Body of pancreas (tissue), 4 donors: Measurements from ENCODE around the gene PTGS1. TPM values are rescaled to one million over a fixed set of nuclear protein-coding genes. Genes with fewer than 3 reads are reported as not detected.
A peak's percentile ranks its signal among the peaks of the same experiment; 100 is the strongest.

Experiments used
- ATAC-seq: fragments of 150-250 bp; one replicate; pipeline ENCODE4 v1.9.1; 2016
- DNase-seq, 4 donors: peaks; one replicate each; pipeline ENCODE4 v3.0.0-alpha.2; 2019
- H3K27ac ChIP-seq, 4 donors: fragments of 200-600 bp; sonication (generic); 1 replicate in 3 of 4; 2 replicates in 1 of 4; pipeline versions ENCODE4 v1.5.1 to v1.6.1; 2016 to 2019; ENCODE audit warnings: mild to moderate bottlenecking in 1 of 4, mixed read lengths in 1 of 4, moderate library complexity in 1 of 4
- H3K27me3 ChIP-seq, 2 donors: fragments of 200-600 bp; sonication (generic); one replicate each; pipeline ENCODE4 v1.6.0; 2016; ENCODE audit warnings: mild to moderate bottlenecking in 1 of 2
- H3K36me3 ChIP-seq, 2 donors: fragments of 200-600 bp; sonication (generic); replicated peaks in 1 of 2; 2 replicates each; pipeline ENCODE4 v1.5.1; 2016; ENCODE audit warnings: low read depth in 2 of 2; ENCODE audit not compliant: insufficient read depth in 1 of 2
- H3K4me1 ChIP-seq: fragments of 200-600 bp; sonication (generic); one replicate; pipeline ENCODE4 v1.6.0; 2016
- H3K4me3 ChIP-seq, 2 donors: fragments of 200-600 bp; sonication (generic); 1 replicate in 1 of 2; 2 replicates in 1 of 2; pipeline ENCODE4 v1.5.1; 2016 to 2019
- H3K9me3 ChIP-seq, 3 donors: fragments of 200-600 bp; sonication (generic); 1 replicate in 2 of 3; 2 replicates in 1 of 3; pipeline ENCODE4 v1.5.1; 2016
- POLR2A ChIP-seq, 3 donors: fragments of 450-650 bp; IDR thresholded peaks; one replicate each; pipeline ENCODE4 v1.6.1; 2016; ENCODE audit warnings: antibody characterized with exemption in 3 of 3, mild to moderate bottlenecking in 2 of 3
- WGBS, 2 donors: methylation state at CpG; one replicate each; pipeline ENCODE4 v1.1.5; 2017; 5-methylcytosine and 5-hydroxymethylcytosine counted together
- intact Hi-C: fragments of 100-400 bp; cut with DNase I; formaldehyde crosslinking; loops from one replicate; pipeline ENCODE4 v1.15.1; 2023
- total RNA-seq, 2 donors: library from RNA; depleted of rRNA; stranded (reverse); fragments of >200 nt; gene quantifications; one replicate each; pipeline ENCODE4 v1.1.0, GENCODE V29; 2016
- TF ChIP-seq, protein P1 (sequence below), 7 experiments: fragments of 450-650 bp in 4 of 7; fragments of 200-600 bp in 3 of 7; sonication (generic) in 3 of 7; IDR thresholded peaks; one replicate each; pipeline ENCODE4 v1.5.1; 2016 to 2019; ENCODE audit warnings: antibody characterized with exemption in 7 of 7

PTGS1 gene
- total RNA-seq, 2 donors from 2014 or later, result 2.1 to 3.0 TPM

GRCh38 chr9:122366074-122366660 lies 4.7 kb upstream of the PTGS1 start:
- Histone ChIP-seq H3K9me3 (no peaks in the 10 kb centered on the region), H3K36me3 (no peaks in the 10 kb centered on the region), H3K4me3 (no peak overlapping the region), H3K4me1 (peaks cover 3% of the 10 kb centered on the region), H3K27me3 (no peaks in the 10 kb centered on the region), H3K27ac (no peak overlapping the region)
- intact Hi-C loops, result no loop called here
- DNase-seq, result no peak
- 62 to 74% methylated on average over 4 to 6 of the region's 6 CpGs for WGBS, 2 donors
- TF ChIP-seq POLR2A (IDR thresholded peaks at IDR 0.05), result no peak
- TF ChIP-seq, protein P1, sequence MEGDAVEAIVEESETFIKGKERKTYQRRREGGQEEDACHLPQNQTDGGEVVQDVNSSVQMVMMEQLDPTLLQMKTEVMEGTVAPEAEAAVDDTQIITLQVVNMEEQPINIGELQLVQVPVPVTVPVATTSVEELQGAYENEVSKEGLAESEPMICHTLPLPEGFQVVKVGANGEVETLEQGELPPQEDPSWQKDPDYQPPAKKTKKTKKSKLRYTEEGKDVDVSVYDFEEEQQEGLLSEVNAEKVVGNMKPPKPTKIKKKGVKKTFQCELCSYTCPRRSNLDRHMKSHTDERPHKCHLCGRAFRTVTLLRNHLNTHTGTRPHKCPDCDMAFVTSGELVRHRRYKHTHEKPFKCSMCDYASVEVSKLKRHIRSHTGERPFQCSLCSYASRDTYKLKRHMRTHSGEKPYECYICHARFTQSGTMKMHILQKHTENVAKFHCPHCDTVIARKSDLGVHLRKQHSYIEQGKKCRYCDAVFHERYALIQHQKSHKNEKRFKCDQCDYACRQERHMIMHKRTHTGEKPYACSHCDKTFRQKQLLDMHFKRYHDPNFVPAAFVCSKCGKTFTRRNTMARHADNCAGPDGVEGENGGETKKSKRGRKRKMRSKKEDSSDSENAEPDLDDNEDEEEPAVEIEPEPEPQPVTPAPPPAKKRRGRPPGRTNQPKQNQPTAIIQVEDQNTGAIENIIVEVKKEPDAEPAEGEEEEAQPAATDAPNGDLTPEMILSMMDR (IDR thresholded peaks at IDR 0.05), result no peak
- ATAC-seq, result no peak

- DNase-seq, result no peak
- no peaks in the 10 kb centered on the region for H3K36me3 ChIP-seq
- H3K27ac ChIP-seq, result no peak overlapping the region
- no peak overlapping the region for H3K4me3 ChIP-seq
- H3K27me3 ChIP-seq, result no peaks in the 10 kb centered on the region
- no peaks in the 10 kb centered on the region for H3K9me3 ChIP-seq
- ATAC-seq, result no peak
- intact Hi-C loops, result no loop called here
- TF ChIP-seq, protein P1 (IDR thresholded peaks at IDR 0.05), result no peak
- no peak for TF ChIP-seq POLR2A (IDR thresholded peaks at IDR 0.05)
- WGBS, 2 donors, result 77 to 81% methylated on average over 7 of the region's 7 CpGs
- H3K4me1 ChIP-seq, result peaks cover 4% of the 10 kb centered on the region
Observed at GRCh38 chr9:122367065-122367464, 3.8 kb upstream of the PTGS1 start.

DNA sequence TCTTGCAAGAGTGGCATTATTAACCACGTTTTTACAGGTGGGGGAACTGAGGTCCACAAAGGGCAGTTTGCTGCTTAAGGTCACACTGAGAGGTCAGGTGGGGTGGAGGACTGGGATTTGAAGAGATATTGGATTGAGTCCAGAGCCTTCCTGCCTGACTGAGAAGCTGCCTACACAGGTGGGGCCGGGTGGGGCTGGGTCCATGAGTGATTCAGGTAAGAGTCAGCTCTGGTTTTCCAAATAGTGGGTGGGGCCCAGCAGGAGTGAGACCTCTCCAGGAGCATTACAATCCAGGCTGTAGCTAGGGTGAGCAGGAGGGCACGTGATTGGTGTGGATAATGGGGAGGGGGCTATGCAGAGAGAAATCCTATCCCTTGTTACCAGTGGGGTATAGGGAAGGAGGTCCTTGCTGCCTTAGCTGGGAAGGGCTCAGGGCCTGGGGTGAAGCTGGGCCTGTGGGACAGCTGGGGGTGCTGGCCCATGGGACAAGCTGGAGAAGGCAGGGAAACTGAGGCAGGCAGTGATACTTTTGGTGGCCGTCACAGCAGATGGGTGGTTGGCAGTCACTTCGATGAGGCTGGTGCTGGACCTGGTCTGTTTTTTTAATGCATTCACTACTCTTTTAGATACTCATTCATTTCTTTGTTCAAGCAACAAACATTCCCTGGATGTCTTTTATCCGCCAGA lies 2.9 kb upstream of the PTGS1 start:
- intact Hi-C loops, result no loop called here
- H3K9me3 ChIP-seq, result no peaks in the 10 kb centered on the region
- no peak overlapping the region for H3K27ac ChIP-seq
- WGBS, 2 donors, result 85 to 88% methylated on average over 6 of the region's 6 CpGs
- no peak for DNase-seq
- H3K4me3 ChIP-seq, result no peak overlapping the region
- H3K27me3 ChIP-seq, result no peaks in the 10 kb centered on the region
- TF ChIP-seq POLR2A (IDR thresholded peaks at IDR 0.05), result no peak
- TF ChIP-seq, protein P1 (IDR thresholded peaks at IDR 0.05), result no peak
- H3K36me3 ChIP-seq, result no peaks in the 10 kb centered on the region
- peaks cover 4% of the 10 kb centered on the region for H3K4me1 ChIP-seq
- ATAC-seq, result no peak

DNA sequence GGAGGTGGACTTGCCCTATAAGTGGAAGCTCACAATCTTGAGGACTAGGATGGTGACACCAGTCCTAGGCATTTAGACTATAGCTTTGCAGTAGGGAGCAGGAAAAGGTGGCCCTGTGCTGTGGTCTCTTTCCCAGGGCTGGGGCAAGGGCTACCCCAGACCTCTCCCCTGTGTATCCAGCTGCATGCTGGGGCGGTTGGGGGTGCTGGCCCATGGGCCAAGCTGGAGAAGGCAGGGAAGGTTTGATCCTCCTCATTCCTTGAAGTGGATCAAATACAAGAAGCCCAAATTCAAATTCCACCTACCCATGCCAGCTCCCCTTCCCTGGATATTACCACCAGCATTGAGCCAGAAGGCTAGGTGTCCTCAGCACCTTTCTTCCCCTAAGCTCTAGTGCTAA lies 2.2 kb upstream of the PTGS1 start:
- Histone ChIP-seq H3K36me3 (no peaks in the 10 kb centered on the region), H3K4me3 (no peak overlapping the region), H3K9me3 (no peaks in the 10 kb centered on the region), H3K27me3 (no peaks in the 10 kb centered on the region), H3K4me1 (peaks cover 4% of the 10 kb centered on the region), H3K27ac (no peak overlapping the region)
- intact Hi-C loops, result no loop called here
- TF ChIP-seq, protein P1 (IDR thresholded peaks at IDR 0.05), result no peak
- no peak for TF ChIP-seq POLR2A (IDR thresholded peaks at IDR 0.05)
- 89% methylated on average over 1 of the region's 1 CpG; no CpG with 5 or more reads in 1 of the 2 donors for WGBS, 2 donors
- ATAC-seq (no peak), DNase-seq (no peak)

DNA sequence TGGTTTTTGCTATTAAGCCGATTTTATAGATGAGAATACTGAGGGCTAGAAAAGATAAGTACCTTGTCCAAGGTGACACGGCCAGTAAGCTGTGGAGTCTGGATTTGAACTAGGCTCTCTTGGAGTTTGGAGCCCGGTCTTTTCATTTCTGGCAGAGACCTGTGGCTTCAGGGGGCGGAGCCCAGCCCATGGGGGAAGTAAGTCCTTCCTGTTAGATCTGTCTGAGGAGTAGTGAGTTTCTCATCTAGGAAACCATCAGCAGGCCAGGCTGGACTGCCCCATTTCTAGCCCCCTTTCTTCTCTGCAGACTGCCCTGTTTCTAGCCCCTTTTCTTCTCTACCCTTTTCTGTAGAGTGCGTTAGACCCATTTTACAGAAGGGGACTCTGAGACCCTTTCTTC lies 521 bp upstream of the PTGS1 start:
- TF ChIP-seq, protein P1 (IDR thresholded peaks at IDR 0.05), result no peak
- TF ChIP-seq POLR2A (IDR thresholded peaks at IDR 0.05), result no peak
- no peak overlapping the region for H3K4me3 ChIP-seq
- peaks cover 11% of the 10 kb centered on the region for H3K4me1 ChIP-seq
- no peaks in the 10 kb centered on the region for H3K27me3 ChIP-seq
- H3K9me3 ChIP-seq, result no peaks in the 10 kb centered on the region
- 60 to 63% methylated on average over 5 of the region's 5 CpGs for WGBS, 2 donors
- peak overlapping the region in 1 of 4 donors; percentile 46 for H3K27ac ChIP-seq
- DNase-seq, result peak in 1 of 4 donors; percentile 33
- no peak for ATAC-seq
- no peaks in the 10 kb centered on the region for H3K36me3 ChIP-seq
- intact Hi-C loops, result no loop called here
